ENCODE results near the gene PNPLA8.
A peak's percentile ranks its signal among the peaks of the same experiment; 100 is the strongest.
"Not testable (repeated sequence)": the region's sequence is repeated elsewhere in the genome, so short reads cannot be mapped to it uniquely, and the experiment has no call there.

Gene PNPLA8

DNA sequence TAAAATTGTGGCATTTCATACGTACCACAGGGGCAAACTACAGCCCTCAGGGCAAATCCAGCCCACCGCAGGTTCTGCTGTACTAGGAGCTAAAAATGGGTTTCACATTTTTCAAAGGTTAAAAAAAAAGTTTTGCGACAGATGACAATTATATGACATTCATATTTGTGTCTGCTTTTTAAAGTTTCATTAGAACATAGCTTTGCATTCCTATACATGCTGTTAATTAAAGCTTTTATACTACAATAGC lies 758 bp upstream of the PNPLA8 start:
- no peak for DNase-seq

DNA sequence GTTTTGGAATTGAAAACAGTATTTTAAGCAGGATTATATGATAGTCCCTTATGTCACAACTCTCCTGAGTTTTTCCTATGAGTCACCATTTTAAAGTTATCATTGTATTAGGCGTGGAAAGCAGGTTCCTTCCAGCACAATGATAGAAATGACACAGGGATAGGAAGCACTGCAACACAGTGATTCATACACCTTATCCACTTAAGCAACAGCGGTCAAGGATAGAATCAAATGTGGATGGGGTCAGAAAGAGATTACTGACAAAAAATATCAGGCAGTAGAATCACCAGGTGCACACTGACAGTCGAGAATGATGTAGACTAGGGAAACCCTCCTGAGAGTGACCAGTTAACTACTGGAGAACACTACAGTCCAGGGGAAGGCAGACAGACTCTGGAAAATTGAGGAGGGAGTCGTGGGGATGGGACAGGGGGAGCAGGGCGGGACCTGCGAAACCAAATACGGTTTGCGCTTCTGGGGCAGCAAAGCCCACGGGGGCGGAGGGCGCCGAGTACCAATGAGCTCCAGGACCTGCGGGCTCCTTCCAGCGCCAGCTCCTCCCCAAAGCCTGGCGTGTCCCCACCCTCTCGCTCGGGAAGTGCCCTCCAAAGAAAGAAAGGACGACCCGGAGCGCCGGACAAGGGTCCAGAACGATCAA lies 479 bp downstream of the PNPLA8 start:
- DNase-seq: peak; percentile 93

DNA sequence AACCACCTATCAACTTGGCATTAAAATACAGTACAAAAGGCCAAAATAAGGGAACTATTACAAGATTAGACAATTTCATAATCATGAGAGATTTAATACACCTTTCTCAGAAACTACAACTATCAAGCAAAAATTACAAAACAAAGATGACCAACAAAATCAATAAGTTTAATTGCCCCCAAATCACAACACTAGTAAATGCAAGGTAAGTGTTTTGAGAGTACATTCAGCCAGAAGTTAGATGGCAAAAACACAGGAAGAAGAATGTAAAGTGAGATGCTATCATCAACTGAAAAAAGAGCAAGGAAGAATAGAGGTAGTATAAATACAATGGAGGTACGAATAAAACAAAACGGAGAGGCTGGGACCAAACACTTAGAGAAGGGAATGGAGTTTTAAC lies 3.2 kb downstream of the PNPLA8 start:
- DNase-seq: no peak

DNA sequence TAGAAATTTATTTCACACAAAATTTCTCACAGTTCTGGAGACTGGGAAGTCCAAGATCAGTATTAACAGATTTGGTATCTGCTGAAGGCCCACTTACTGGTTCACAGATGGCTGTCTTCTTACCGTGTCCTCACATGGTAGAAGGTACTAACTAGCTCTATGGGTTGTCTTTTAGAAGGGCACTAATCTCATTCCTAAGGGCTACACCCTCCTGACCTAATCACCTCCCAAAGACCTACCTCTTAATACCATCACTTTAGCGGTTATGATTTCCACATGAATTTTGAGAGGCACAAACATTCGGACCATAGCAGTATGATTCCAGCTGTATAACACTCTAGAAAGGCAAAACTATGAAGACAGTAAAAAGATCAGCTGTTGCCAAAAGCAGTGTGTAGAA lies 8.0 kb downstream of the PNPLA8 start:
- no peak for DNase-seq

DNA sequence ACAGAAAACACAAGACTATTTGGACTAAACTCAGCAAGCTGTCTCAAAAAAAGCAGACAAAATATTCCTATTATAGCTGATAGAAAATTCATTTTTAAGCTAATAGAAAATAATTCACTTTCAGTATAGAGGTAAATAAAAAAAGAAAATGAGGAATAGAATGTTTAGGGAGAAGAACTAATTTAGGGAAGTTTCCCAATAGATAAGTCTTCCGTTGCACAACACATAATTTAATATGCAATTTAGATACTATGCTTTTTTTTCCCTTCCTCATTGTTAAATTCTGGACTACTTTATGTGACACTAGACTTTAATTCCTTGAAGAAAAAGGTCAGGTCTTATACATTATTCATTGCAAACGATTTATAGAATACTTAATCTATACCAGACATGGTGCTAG lies 10.3 kb downstream of the PNPLA8 start:
- no peak for DNase-seq

DNA sequence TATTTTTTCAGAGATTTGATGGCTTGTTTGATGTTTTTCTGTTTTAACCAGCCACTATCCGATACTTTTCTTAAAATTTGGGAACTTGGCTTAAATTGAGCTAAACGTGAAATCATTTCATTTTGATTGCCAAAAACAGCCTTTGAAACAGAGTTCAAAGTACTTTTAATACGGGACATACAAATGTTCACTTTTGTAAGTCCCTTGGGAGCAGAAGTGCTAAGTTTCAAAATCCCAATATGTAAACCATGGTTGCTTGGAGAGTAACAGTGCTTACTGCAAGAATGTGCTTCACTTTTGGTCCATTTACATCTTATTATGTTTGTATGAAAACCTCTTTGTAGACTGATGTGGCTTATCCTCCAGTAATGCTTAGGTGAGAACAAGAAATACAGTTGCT lies 10.9 kb downstream of the PNPLA8 start:
- DNase-seq: no peak

DNA sequence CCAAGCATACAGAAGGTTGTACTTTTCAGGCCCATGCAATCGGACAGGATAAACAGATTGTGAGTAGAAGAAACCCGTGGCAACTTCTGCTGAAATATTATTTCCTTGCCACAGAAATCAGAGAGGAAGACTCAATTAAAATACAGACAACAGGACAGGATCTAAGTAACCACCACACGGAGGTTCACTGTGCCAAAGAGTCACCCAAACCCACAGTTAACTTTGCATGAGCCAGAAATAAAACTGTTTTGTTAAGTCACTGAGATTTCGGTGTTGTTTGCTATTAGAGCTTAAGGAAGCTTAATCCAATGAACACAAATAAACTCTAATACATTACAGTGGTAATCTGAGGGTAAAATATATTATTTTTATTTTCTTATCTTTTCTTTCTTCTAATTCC lies 14.0 kb downstream of the PNPLA8 start:
- DNase-seq: no peak

DNA sequence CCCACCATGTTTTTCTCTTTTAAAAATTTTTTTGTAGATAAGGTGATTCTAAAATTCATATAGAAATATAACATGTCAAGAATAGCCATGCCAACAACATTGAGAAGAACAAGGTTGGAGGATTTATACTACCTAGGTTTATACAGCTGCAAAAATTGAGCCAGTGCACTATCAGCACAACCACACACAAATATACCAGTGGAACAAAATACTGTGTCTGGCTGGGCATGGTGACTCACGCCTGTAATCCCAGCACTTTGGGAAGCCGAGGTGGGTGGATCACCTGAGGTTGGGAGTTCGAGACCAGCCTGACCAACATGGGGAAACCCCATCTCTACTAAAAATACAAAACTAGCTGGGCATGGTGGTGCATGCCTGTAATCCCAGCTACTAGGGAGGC lies 21.4 kb downstream of the PNPLA8 start:
- not testable (repeated sequence) for DNase-seq

DNA sequence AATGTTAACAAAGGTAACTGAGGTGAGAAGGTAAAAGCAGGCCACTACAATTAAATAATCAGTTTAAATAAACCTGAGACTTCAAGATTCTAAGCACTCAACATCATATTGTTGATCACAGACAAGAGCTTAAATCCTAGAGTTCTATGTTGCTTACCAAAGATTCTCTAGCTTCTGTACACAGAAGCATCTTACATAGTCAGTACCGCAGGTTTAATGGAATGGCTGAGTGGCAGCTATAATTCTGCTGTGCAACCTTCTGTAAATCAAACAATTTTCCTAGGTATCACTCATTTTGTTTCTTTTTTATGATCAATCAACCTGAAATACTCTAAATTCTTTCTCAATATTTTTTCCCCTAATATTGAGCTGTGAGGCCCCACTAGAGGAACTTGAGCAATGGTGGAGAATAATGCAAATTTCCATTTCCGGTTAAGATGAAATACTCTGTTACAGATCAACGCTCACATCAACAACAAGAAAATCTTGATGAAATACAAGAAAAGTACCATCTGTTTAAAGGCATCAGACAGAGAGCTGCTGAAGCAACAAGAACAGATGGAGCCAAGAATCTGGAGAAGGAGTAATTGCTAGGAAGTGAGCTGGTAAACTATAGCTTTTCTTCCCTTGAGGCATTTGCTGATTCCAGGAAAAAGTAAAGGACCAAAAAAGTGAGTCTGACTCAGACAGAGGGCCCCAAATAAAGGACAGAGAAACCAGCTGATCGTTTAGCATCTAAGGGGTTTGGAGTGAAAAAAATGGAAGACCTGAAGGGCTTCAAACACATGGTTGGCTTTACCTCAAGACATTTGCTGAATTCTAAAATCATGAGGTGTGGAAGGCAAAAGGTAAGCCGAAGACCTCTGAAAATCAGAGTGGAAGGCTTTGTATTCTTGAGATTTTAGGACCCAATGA lies 22.6 kb downstream of the PNPLA8 start:
- peak; percentile 95 for DNase-seq

DNA sequence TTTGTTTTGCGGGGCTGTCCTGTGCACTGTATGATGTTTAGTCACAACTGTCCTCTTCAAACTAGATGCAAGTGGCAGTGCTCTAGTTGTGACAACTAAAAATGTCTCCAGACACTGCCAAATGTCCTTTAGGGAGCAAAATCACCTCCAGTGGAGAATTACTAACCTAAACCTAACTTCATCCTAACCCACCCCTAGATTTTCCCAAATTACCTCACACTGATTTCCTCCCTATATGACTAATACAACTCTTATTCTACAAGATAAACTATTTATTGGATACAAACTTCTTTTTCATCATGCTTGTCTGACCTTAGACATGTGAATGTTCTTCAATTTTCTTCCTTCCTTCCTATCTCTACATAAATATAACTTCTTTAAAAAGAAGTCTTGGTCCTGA lies 26.4 kb downstream of the PNPLA8 start:
- no peak for DNase-seq

DNA sequence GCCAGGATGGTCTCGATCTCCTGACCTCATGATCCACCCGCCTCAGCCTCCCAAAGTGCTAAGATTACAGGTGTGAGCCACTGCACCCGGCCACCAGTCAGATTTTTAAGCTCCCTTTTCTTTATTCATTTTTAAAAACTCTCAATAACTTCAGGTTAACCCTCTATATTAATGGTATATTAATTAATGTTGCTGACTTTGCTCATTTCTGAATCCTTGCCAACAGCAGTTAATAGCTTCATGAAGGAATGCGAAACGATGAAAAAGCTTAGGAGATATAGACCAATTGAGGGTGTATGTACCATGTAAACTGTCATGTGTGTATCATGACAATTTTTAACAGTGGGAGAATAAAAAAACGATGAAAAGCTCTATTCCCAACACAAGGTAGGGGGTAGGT lies 27.5 kb downstream of the PNPLA8 start:
- DNase-seq: no peak

DNA sequence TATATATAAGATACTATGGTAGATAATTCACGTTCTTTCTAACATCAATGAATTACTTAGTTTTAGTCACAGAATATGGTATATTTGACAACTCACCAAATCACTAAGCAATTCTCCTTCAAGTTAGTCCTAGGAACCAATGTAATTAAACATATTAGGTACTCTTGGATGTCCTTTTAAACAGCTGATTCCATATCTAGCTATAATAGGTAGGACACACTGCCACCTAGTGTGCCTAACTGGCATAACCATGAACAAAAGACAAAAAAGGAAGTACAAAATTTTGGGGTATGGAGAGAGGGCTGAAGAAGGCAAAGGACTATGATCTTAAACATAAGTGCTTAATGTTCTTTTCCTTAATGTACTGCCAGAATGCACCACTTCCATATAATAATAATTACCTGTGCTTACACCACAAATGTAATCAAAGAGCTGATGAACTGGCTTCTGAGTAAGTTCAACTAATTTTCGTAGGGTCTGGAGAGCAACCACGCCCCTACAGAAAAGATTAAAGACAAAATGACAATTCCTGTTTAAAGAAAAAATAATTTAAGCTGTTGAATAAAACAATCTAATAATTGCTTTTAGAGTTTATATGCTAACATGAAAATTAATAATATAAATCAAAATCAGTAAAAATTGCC lies 28.7 kb downstream of the PNPLA8 start:
- DNase-seq: peak; percentile 64

DNA sequence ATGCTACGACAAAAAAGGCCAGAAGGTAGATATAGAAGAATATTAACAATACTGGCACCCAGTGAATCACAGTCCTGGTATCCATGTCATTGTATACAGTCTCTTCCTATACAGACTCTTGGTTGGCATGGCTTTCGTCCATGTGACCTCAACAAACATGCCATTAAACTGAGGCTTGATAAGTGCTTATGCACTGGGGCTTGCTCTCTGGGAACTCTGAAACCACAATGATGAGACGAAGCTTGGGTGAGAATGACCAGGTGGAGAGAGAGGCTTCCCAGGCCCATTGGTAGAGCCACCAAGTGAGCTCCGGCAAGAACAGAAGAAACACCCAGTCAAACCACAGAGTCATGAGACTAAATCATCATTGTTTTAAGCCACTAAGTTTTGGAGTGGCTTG lies 33.2 kb downstream of the PNPLA8 start:
- DNase-seq: no peak

DNA sequence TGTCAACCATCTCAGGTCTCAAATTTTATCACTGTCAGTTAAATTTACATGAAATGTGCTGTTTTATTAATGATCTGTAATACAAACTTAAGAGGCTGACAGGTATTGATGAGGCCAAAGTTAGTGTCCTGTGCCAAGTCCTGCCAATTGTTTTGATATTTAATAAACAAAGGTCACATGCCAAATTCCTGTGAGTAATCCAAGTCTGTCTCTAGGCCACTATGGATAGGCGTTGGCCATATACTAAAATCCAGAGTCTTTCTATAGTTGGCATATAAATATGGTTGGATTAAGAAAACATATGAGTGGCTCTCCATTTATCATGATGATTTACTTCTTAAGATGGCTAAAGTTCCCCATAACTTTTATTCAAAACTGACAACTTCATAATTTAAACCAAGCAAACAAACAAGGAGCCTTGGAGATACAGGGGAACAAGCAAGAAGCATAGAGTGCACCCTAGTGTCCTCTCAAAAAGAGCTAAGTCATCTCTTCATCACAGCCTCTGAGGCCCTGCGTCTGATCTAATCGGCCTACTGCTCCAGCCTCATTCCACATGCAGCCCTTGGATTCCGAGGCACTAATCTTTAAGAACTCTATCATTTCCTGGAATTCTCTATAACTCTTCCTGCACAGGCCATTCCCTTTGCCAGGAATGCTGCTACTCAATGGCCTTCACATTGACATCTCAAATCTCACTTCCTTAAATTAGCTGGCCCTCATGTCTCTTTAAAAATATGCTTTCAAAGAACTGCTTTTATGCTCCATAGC lies 37.0 kb downstream of the PNPLA8 start:
- DNase-seq: no peak

DNA sequence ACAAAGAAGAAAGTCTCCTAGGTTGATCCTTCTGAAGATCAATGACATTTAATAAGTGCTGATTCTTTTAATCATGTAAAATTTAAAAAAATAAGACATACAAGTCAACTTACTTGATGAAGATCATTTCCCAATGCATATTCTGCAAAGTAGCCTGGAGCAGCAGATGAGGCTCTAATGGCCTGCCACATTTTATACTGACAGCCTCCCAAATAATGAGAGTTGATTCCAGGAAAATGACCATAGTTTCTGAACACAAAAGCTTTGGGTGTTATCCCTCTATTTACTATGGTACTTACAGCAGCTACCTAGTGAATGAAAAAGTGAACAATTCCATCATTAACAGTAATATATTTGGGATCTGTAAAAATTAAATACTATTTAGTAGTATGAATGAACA lies 38.3 kb downstream of the PNPLA8 start:
- no peak for DNase-seq

DNA sequence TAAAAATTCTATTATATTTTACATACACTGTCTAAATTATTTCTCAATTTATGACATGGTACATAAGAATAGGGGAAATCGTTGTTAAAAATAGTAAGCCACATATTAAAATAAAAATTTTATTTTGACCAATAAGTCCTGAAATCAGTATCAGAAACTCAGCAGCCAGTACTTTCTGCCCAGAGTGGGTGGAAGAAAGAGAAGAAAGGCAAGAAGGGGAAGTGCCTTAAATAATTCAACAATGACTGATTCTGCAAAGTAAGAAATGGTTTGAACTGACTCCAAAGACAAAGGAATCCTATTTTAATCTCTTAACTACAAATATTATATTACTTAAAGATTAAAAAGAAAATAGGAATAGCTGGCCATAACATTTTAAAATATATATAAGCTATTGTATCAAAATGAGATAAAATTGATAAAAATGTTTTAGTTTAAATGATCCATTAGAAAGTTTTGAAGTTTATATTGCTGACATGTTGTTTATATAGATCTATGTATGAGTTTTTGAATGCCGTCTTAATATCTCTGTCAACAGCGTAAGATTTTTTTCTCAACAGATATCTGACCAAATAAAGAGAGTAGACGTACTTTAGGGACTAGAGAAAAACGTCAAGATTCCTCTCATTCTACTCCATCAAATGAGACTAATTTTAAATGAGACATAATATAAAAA lies 39.5 kb downstream of the PNPLA8 start:
- no peak for DNase-seq

DNA sequence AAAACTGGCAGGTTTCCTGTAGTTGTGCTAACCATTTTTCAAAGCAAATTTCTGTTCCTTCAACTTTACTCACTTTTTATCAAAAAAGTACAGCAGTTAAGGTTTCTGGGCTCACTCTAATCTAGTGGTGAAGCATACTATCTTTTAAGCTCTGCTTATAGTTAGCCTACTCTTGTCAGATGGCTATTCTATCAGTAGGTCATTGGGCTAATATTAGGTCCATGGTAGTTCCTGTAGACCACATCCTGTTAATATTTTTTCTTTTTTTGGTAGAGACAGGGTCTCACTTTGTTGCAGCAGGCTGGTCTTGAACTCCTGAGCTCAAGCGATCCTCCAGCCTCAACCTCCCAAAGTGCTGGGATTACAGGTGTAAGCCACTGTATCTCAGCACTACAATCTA lies 41.8 kb downstream of the PNPLA8 start:
- DNase-seq: no peak

DNA sequence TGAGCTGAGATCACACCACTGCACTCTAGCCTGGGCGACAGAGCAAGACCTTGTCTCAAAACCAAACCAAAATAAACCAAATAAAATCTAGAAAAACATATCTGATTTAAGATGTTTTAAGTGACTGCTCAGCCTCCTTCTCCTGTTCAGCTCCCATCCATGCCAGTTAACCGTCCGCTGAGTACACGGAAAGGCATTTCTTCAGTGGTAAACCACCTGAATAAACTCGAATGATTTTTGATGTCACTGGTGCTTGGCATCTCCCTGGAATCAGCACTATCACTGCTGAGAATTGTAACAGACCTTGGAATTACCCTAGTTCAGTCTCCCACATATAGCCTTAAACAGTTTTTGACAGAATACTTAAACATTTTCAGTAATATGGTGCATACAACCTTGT lies 45.6 kb downstream of the PNPLA8 start:
- DNase-seq: no peak

DNA sequence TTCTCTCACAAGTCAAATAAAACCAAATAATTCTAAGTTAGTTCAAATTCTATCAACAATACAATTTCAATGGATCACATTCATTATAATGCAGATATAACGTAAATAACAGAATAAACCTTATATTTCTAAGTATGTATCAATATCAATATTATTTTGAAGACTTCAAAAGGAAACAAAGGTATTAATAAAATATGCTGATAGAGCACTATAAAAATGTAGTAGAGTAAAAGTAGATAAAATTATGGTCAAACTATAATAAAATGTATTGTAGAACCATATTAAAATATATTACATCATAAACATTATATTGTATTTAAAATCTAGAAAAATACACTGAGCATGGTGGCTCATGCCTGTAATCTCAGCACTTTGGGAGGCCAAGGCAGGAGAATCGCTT lies 46.2 kb downstream of the PNPLA8 start:
- no peak for DNase-seq

DNA sequence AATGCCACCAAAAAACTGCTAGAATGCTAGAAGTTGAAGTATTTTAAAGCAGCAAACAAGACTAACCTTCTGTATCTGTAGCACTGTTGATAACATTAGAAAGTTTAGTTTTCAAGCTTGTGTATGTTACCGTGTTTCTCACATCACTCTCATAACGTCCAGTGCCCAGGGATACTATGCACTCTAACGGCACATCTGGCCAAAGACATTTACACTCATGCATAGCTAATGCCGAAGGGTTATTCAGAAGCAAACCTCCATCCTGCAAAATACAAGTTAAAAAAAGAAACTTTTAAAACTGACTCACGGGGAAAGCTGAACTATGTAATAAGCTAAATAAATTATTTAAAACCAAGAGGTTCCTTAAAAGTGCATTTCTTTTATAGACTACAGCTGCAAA lies 46.8 kb downstream of the PNPLA8 start:
- DNase-seq: no peak

DNA sequence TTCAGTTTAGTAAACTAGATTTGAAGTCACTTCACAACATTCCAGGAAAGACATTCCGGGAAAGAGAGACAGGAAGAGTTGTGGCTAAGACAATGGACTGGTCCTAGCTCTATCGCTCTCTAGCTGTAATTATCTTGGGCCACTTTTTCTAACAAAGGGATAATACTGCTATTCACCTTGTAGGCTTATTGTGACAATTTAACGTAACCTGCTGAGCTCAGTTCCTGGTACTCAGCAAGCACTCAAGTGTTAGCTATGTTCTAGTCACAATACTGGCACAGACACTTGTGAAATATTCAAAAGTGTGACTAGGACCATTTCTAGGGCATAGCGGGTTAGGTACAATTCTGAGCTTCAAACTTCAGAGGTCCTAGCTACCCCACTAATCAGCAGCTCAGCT lies 57.7 kb downstream of the PNPLA8 start:
- no peak for DNase-seq

DNA sequence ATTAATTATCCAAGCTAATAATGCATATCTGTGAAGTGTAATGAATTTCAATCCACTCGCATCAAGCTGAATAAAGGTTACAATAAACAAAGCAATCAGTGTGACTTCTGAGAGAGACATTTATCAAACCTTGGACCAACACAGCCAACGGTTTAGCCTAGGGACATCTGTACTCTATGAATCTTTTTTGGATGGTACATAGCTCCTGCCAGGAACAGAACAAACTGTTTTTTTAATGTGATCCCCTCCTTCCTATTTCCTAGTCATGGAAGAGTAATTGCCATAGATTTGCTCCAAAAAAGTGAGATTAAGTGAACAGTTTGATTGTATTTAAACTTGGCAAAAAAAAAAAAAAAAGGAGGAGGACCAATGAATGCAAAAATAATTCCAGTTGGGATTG lies 58.5 kb downstream of the PNPLA8 start:
- no peak for DNase-seq

DNA sequence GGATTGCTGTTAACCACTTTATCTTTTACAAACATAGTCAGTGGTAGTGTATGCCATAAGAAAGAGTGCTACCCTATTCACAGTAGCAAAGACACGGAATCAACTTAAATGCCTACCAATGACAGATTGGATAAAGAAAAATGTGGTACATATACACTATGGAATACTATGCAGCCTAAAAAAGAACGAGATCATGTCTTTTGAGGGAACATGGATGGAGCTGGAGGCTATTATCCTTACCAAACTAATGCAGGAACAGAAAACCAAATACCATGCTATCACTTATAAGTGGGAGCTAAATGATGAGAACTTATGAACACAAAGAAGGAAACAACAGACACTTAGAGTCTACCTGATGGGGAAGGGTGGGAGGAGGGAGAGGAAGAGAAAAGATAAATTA lies 59.6 kb downstream of the PNPLA8 start:
- not testable (repeated sequence) for DNase-seq
